ENCODE measurements around the gene JUN. TPM values are rescaled to one million over a fixed set of nuclear protein-coding genes. Genes with fewer than 3 reads are reported as not detected.
"Not testable (repeated sequence)": the region's sequence is repeated elsewhere in the genome, so short reads cannot be mapped to it uniquely, and the experiment has no call there.

Gene JUN
- total and polyA plus RNA-seq, 12 donors = 29.4 to 250 (median 57.7) TPM

DNA sequence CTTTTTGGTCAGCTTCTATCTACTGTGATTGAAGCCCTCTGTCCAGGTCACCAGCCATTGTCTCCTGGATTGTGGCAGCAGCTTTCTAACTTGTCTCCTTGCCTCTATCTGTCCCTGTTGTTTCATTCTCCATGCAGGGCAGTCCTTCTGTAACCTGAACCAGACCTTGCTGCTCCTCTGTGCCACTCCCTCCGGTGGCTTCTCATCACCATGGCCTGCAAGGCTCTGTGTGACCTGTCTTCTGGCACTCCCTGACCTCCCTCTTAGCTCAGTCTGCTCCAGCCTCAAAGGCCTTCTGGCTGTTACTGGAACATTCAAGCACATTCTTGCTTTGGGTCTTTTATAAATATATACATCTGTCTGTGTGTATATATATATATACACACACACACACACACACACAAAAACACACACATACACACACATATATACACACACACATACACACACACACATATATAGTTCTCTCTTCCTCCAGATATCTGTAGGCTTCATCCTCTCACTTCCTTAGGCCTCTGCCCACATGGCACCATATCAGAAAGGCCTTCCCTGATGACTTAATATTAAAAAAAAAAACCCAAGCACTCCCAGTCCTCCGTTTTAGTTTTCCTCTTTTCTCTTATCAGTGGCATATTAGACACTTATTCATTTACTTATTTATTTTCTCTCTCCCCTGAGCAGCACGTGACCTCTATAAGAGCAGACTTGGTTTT, 21.2 kb upstream of the JUN start:
- DNase-seq = peak in 1 of 7 donors; percentile 32
- no peaks in the 10 kb centered on the region for H3K9me3 ChIP-seq (replicated peaks in 1 of 3)
- WGBS, 4 donors = 59 to 70% (median 61%) methylated on average over 3 of the region's 3 CpGs
- H3K4me3 ChIP-seq = no peak overlapping the region
- no peaks in the 10 kb centered on the region for H3K36me3 ChIP-seq (replicated peaks in 1 of 2)
- intact Hi-C loops (cut with DNase I) = no loop called here
- no peak overlapping the region for H3K27ac ChIP-seq
- peaks cover 9 to 20% of the 10 kb centered on the region in 2 donors for H3K4me1 ChIP-seq (replicated peaks in 1 of 2)
- no peaks in the 10 kb centered on the region for H3K27me3 ChIP-seq
- no peak for TF ChIP-seq POLR2A (IDR thresholded peaks at IDR 0.05)
- TF ChIP-seq, protein P1, sequence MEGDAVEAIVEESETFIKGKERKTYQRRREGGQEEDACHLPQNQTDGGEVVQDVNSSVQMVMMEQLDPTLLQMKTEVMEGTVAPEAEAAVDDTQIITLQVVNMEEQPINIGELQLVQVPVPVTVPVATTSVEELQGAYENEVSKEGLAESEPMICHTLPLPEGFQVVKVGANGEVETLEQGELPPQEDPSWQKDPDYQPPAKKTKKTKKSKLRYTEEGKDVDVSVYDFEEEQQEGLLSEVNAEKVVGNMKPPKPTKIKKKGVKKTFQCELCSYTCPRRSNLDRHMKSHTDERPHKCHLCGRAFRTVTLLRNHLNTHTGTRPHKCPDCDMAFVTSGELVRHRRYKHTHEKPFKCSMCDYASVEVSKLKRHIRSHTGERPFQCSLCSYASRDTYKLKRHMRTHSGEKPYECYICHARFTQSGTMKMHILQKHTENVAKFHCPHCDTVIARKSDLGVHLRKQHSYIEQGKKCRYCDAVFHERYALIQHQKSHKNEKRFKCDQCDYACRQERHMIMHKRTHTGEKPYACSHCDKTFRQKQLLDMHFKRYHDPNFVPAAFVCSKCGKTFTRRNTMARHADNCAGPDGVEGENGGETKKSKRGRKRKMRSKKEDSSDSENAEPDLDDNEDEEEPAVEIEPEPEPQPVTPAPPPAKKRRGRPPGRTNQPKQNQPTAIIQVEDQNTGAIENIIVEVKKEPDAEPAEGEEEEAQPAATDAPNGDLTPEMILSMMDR (IDR thresholded peaks at IDR 0.05) = no peak

DNA sequence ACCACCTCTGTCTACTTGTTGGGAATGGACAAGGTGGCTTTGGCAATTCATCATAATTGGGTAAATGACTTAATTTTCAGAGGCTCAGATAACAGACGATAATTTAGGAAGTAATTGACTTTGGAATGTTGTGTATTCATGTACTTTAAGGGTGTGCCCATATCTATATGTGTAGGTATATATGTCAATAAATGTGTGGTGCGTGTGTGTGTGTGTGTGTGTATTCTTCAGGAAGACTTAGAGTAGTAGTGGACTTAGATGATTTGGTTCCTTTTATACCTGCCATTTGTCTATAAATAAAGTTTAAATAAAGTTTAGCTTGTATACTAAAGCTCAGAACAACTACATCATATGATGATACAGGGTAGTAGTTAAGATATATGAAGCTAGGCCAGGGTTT, 20.0 kb upstream of the JUN start:
- Histone ChIP-seq H3K36me3 (replicated peaks in 1 of 2) (no peaks in the 10 kb centered on the region), H3K4me1 (replicated peaks in 1 of 2) (peaks cover 4 to 9% of the 10 kb centered on the region in 2 donors), H3K9me3 (replicated peaks in 1 of 3) (no peaks in the 10 kb centered on the region), H3K4me3 (no peak overlapping the region), H3K27me3 (no peaks in the 10 kb centered on the region), H3K27ac (no peak overlapping the region)
- TF ChIP-seq, protein P1 (IDR thresholded peaks at IDR 0.05) = no peak
- TF ChIP-seq POLR2A (IDR thresholded peaks at IDR 0.05) = no peak
- WGBS, 4 donors = 85 to 95% (median 88%) methylated on average over 2 of the region's 2 CpGs
- intact Hi-C loops (cut with DNase I) = no loop called here
- DNase-seq = no peak

DNA sequence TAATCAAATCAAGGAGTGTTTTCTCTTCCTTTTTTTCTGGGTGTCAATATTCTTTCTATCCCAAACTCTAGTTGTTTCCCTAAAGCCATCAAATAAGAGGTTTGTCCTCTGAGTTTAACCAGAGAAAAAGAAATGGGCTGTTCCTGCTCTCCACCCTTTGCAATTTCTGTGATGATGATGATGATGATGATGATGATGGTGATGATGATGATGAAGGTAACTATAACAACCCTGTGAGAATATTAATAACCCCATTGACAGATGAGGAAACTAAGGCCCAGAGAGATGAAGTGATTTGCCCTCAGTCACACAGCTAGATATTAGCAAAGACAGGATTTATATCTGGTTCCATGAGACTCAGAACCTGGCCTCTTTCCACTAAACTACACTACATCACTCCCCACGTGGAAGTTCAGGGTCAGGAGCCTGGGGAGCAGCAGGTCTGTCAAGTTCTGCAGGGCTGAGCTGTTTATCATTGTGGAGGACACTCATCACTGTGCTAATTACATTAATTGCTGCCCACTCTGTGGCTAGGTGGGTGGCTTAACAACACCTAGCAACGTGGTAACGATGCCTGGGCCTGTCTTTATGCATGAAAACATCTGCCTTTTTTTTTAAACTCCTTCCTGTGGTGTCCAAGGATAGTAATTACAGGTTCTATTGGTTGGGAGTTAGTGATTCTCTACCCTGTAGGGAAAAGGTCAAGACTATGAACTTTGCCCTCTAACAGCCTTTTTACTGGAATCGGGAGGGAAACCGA, 19.0 kb upstream of the JUN start:
- no peak for TF ChIP-seq POLR2A (IDR thresholded peaks at IDR 0.05)
- TF ChIP-seq, protein P1 (IDR thresholded peaks at IDR 0.05) = no peak
- Histone ChIP-seq H3K27me3 (no peaks in the 10 kb centered on the region), H3K27ac (peak overlapping the region in 1 of 5 donors; percentile 18), H3K36me3 (replicated peaks in 1 of 2) (no peaks in the 10 kb centered on the region), H3K4me1 (replicated peaks in 1 of 2) (peaks cover 4 to 9% of the 10 kb centered on the region in 2 donors), H3K4me3 (no peak overlapping the region), H3K9me3 (replicated peaks in 1 of 3) (no peaks in the 10 kb centered on the region)
- intact Hi-C loops (cut with DNase I) = no loop called here
- peak; percentile 48 to 77 (median 71) for DNase-seq
- 36 to 47% (median 45%) methylated on average over 5 of the region's 5 CpGs for WGBS, 4 donors

DNA sequence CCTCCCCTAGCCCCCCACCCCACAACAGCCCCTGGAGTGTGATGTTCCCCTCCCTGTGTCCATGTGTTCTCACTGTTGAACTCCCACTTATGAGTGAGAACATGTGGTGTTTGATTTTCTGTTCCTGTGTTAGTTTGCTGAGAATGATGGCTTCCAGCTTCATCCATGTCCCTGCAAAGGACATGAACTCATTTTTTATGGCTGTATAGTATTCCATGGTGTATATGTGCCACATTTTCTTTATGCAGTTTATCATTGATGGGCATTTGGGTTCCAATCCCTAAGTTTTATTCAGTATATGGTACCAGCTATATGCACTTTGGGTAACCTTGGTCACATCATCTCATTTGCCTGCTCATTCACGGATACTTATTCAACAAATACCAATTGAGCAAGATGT, 17.4 kb upstream of the JUN start:
- H3K9me3 ChIP-seq (replicated peaks in 1 of 3); H3K36me3 ChIP-seq (replicated peaks in 1 of 2); H3K27ac ChIP-seq; H3K4me3 ChIP-seq; DNase-seq; intact Hi-C loops (cut with DNase I); H3K27me3 ChIP-seq; H3K4me1 ChIP-seq (replicated peaks in 1 of 2): not testable (repeated sequence)
- WGBS, 4 donors = 80 to 98% (median 95%) methylated on average over 1 of the region's 1 CpG

Data from adrenal gland (tissue), 12 donors.